Measurements from ENCODE around the gene LRMDA.

GRCh38 chr10:75894761-75895160 is 463.3 kb downstream of the LRMDA start:
- TF ChIP-seq WT1 (tag by site-specific recombination; IDR thresholded peaks at IDR 0.05) (no peak), ZNF169 (tag by site-specific recombination; IDR thresholded peaks at IDR 0.05) (no peak), ZNF670 (tag by site-specific recombination; IDR thresholded peaks at IDR 0.05; ENCODE audit: low read depth) (no peak)
